Measurements from ENCODE around the gene DLGAP1. TPM values are rescaled to one million over a fixed set of nuclear protein-coding genes. Genes with fewer than 3 reads are reported as not detected.

Gene DLGAP1
- total RNA-seq, 1 experiment from 2014 or later: not detected

GRCh38 chr18:3808985-3809780, 645.9 kb downstream of the DLGAP1 start:
- Mint-ChIP-seq H3K27me3 (ENCODE audit: insufficient read depth, unreplicated experiment) (no peaks in the 10 kb centered on the region), H3K9me3 (ENCODE audit: unreplicated experiment) (no peaks in the 10 kb centered on the region), H3K36me3 (ENCODE audit: insufficient read depth, unreplicated experiment) (no peaks in the 10 kb centered on the region), H3K4me1 (ENCODE audit: insufficient read depth, unreplicated experiment) (peaks cover 7% of the 10 kb centered on the region), H3K27ac (ENCODE audit: low read depth, unreplicated experiment) (no peak overlapping the region), H3K4me3 (ENCODE audit: unreplicated experiment) (no peak overlapping the region)
- ChIA-PET CTCF (interaction anchor here (0.6 to 1.9 kb wide), 2 partner anchors 38 to 105 kb away, joined by 3 to 8 read pairs; no protein-coding TSS in a partner anchor), POLR2A (no interaction called here)
- no TSS peak for BruUV-seq (replicated peaks)
- intact Hi-C loops (cut with micrococcal nuclease): no loop called here
- no peak for TF ChIP-seq CTCF (IDR thresholded peaks at IDR 0.05; ENCODE audit: unreplicated experiment)
- no peak for DNase-seq (ENCODE audit: unreplicated experiment)

GRCh38 chr18:3806656-3807055, 648.5 kb downstream of the DLGAP1 start:
- Mint-ChIP-seq H3K4me3 (ENCODE audit: unreplicated experiment) (no peak overlapping the region), H3K27ac (ENCODE audit: low read depth, unreplicated experiment) (no peak overlapping the region), H3K36me3 (ENCODE audit: insufficient read depth, unreplicated experiment) (no peaks in the 10 kb centered on the region), H3K4me1 (ENCODE audit: insufficient read depth, unreplicated experiment) (peaks cover 7% of the 10 kb centered on the region), H3K27me3 (ENCODE audit: insufficient read depth, unreplicated experiment) (no peaks in the 10 kb centered on the region), H3K9me3 (ENCODE audit: unreplicated experiment) (no peaks in the 10 kb centered on the region)
- TF ChIP-seq CTCF (IDR thresholded peaks at IDR 0.05; ENCODE audit: unreplicated experiment): no peak
- no TSS peak for BruUV-seq (replicated peaks)
- intact Hi-C loops (cut with micrococcal nuclease): no loop called here
- CTCF ChIA-PET: interaction anchor here (1.0 kb wide), 1 partner anchor 34 kb away, joined by 5 read pairs; no protein-coding TSS in a partner anchor
- POLR2A ChIA-PET: interaction anchor here (0.6 kb wide), 1 partner anchor 1625 kb away, joined by 3 read pairs; no protein-coding TSS in a partner anchor
- no peak for DNase-seq (ENCODE audit: unreplicated experiment)

GRCh38 chr18:3804336-3804735, 650.8 kb downstream of the DLGAP1 start:
- Mint-ChIP-seq H3K4me3 (ENCODE audit: unreplicated experiment) (no peak overlapping the region), H3K27ac (ENCODE audit: low read depth, unreplicated experiment) (no peak overlapping the region), H3K4me1 (ENCODE audit: insufficient read depth, unreplicated experiment) (no peaks in the 10 kb centered on the region), H3K9me3 (ENCODE audit: unreplicated experiment) (no peaks in the 10 kb centered on the region), H3K27me3 (ENCODE audit: insufficient read depth, unreplicated experiment) (no peaks in the 10 kb centered on the region), H3K36me3 (ENCODE audit: insufficient read depth, unreplicated experiment) (no peaks in the 10 kb centered on the region)
- no TSS peak for BruUV-seq (replicated peaks)
- DNase-seq (ENCODE audit: unreplicated experiment): no peak
- intact Hi-C loops (cut with micrococcal nuclease): no loop called here
- TF ChIP-seq CTCF (IDR thresholded peaks at IDR 0.05; ENCODE audit: unreplicated experiment): no peak
- ChIA-PET CTCF (interaction anchor here (0.9 to 1.6 kb wide), 4 partner anchors 34 to 191 kb away, joined by 3 to 4 read pairs (median 3); no protein-coding TSS in a partner anchor), POLR2A (interaction anchor here (1.3 kb wide), 1 partner anchor 9 kb away, joined by 3 read pairs; no protein-coding TSS in a partner anchor)

GRCh38 chr18:3803350-3803749, 651.8 kb downstream of the DLGAP1 start:
- Mint-ChIP-seq H3K4me1 (ENCODE audit: insufficient read depth, unreplicated experiment) (no peaks in the 10 kb centered on the region), H3K27ac (ENCODE audit: low read depth, unreplicated experiment) (no peak overlapping the region), H3K36me3 (ENCODE audit: insufficient read depth, unreplicated experiment) (no peaks in the 10 kb centered on the region), H3K4me3 (ENCODE audit: unreplicated experiment) (no peak overlapping the region), H3K27me3 (ENCODE audit: insufficient read depth, unreplicated experiment) (no peaks in the 10 kb centered on the region), H3K9me3 (ENCODE audit: unreplicated experiment) (no peaks in the 10 kb centered on the region)
- no TSS peak for BruUV-seq (replicated peaks)
- intact Hi-C loops (cut with micrococcal nuclease): no loop called here
- TF ChIP-seq CTCF (IDR thresholded peaks at IDR 0.05; ENCODE audit: unreplicated experiment): no peak
- DNase-seq (ENCODE audit: unreplicated experiment): no peak
- POLR2A ChIA-PET: no interaction called here
- CTCF ChIA-PET: interaction anchor here (0.9 to 1.6 kb wide), 5 partner anchors 33 to 673 kb away, joined by 3 to 4 read pairs (median 3); no protein-coding TSS in a partner anchor
